Calu3 (cell line): Measurements from ENCODE around the gene GPR32. TPM values are rescaled to one million over a fixed set of nuclear protein-coding genes. Genes with fewer than 3 reads are reported as not detected.
A peak's percentile ranks its signal among the peaks of the same experiment; 100 is the strongest.

Source experiments
- BruUV-seq: library from RNA; stranded (reverse); fragments of 400-500 nt; replicated peaks from 2 replicates; lab custom pipeline; 2021; lab: Mats Ljungman, UMichigan
- CTCF ChIA-PET: fragments of 300-600 bp; sonication (Branson Sonifier 250); formaldehyde crosslinking; loops from one replicate; lab custom pipeline; 2022; ENCODE audit warnings: antibody characterized with exemption; lab: Charles Lee
- DNase-seq: peaks from one replicate; pipeline ENCODE4 v3.0.0; 2022
- H3K27ac Mint-ChIP-seq: one replicate; pipeline ENCODE4 v1.8.0; 2022; ENCODE audit warnings: mixed read lengths; ENCODE audit not compliant: unreplicated experiment
- H3K27me3 Mint-ChIP-seq: one replicate; pipeline ENCODE4 v1.8.0; 2022; ENCODE audit warnings: mixed read lengths; ENCODE audit not compliant: unreplicated experiment
- H3K36me3 Mint-ChIP-seq: one replicate; pipeline ENCODE4 v1.8.0; 2022; ENCODE audit warnings: mild to moderate bottlenecking, moderate library complexity, mixed read lengths; ENCODE audit not compliant: insufficient read depth, unreplicated experiment
- H3K4me1 Mint-ChIP-seq: one replicate; pipeline ENCODE4 v1.8.0; 2022; ENCODE audit warnings: mild to moderate bottlenecking, low read depth, mixed read lengths; ENCODE audit not compliant: unreplicated experiment
- H3K4me3 Mint-ChIP-seq: one replicate; pipeline ENCODE4 v1.8.0; 2022; ENCODE audit warnings: mild to moderate bottlenecking, low read depth, moderate library complexity, mixed read lengths; ENCODE audit not compliant: unreplicated experiment
- H3K9me3 Mint-ChIP-seq: one replicate; pipeline ENCODE4 v1.8.0; 2022; ENCODE audit warnings: low read depth, mixed read lengths; ENCODE audit not compliant: unreplicated experiment
- CTCF ChIP-seq: fragments of 200-600 bp; IDR thresholded peaks from one replicate; pipeline ENCODE4 v1.8.0; 2022; ENCODE audit warnings: antibody characterized with exemption; ENCODE audit not compliant: unreplicated experiment
- intact Hi-C: fragments of 100-400 bp; cut with micrococcal nuclease; formaldehyde crosslinking; loops from one replicate; pipeline ENCODE4 v1.10.0; 2022; ENCODE audit not compliant: unreplicated experiment
- total RNA-seq: library from RNA; stranded (reverse); gene quantifications from 2 replicates; pipeline ENCODE4 v1.2.3, GENCODE V29; 2022

Gene GPR32
- total RNA-seq, 1 experiment from 2014 or later: not detected

GRCh38 chr19:50820549-50821247, 50.4 kb downstream of the GPR32 start:
- no peaks in the 10 kb centered on the region for H3K9me3 Mint-ChIP-seq
- no peak for DNase-seq
- H3K27ac Mint-ChIP-seq: no peak overlapping the region
- no peak for TF ChIP-seq CTCF
- H3K36me3 Mint-ChIP-seq: no peaks in the 10 kb centered on the region
- H3K27me3 Mint-ChIP-seq: peaks cover 85% of the 10 kb centered on the region
- BruUV-seq: no TSS peak
- CTCF ChIA-PET: interaction anchor here (0.5 kb wide), 1 partner anchor 633 kb away, joined by 4 read pairs; no protein-coding TSS in a partner anchor
- peaks cover 19% of the 10 kb centered on the region for H3K4me1 Mint-ChIP-seq
- intact Hi-C loops: no loop called here
- H3K4me3 Mint-ChIP-seq: peak overlapping the region; percentile 1

GRCh38 chr19:50821248-50821612, 51.0 kb downstream of the GPR32 start:
- Mint-ChIP-seq H3K36me3 (no peaks in the 10 kb centered on the region), H3K27me3 (peaks cover 85% of the 10 kb centered on the region), H3K4me1 (peaks cover 19% of the 10 kb centered on the region), H3K4me3 (no peak overlapping the region), H3K9me3 (no peaks in the 10 kb centered on the region), H3K27ac (no peak overlapping the region)
- CTCF ChIA-PET: interaction anchor here (0.6 kb wide), 1 partner anchor 84 kb away, joined by 5 read pairs; no protein-coding TSS in a partner anchor
- intact Hi-C loops: no loop called here
- TF ChIP-seq CTCF: no peak
- no peak for DNase-seq
- BruUV-seq: no TSS peak

Other genes with a start within 250 kb of the GPR32 start
- gene LRRC4B, start 202.0 kb upstream of the GPR32 start, total RNA-seq: not detected in 2 replicates
- gene SYT3, start 130.6 kb upstream of the GPR32 start, total RNA-seq: not detected in 2 replicates
- gene C19orf81, start 121.0 kb upstream of the GPR32 start, total RNA-seq: not detected in 2 replicates
- gene SHANK1, start 50.7 kb upstream of the GPR32 start, total RNA-seq: not detected in 2 replicates
- gene CLEC11A, start 47.1 kb upstream of the GPR32 start, total RNA-seq: 2.3 and 2.4 TPM in 2 replicates
- not detected in 2 replicates for gene ACP4, start 20.0 kb downstream of the GPR32 start, total RNA-seq
- gene KLK1, start 53.3 kb downstream of the GPR32 start, total RNA-seq: not detected in 2 replicates
- not detected in 2 replicates for gene KLK15, start 63.1 kb downstream of the GPR32 start, total RNA-seq
- gene KLK3, start 84.5 kb downstream of the GPR32 start, total RNA-seq: not detected in 2 replicates
- gene KLK2, start 103.0 kb downstream of the GPR32 start, total RNA-seq: not detected in 2 replicates
- gene KLK4, start 140.9 kb downstream of the GPR32 start, total RNA-seq: not detected in 2 replicates
- 0.24 and 0.38 TPM in 2 replicates for gene KLK5, start 182.6 kb downstream of the GPR32 start, total RNA-seq
- 269 and 350 TPM in 2 replicates for gene KLK6, start 199.1 kb downstream of the GPR32 start, total RNA-seq
- gene KLK7, start 213.5 kb downstream of the GPR32 start, total RNA-seq: 6.5 and 7.9 TPM in 2 replicates
- 0.71 and 0.91 TPM in 2 replicates for gene KLK8, start 231.1 kb downstream of the GPR32 start, total RNA-seq
- gene KLK10, start 249.2 kb downstream of the GPR32 start, total RNA-seq: 24.2 and 32.9 TPM in 2 replicates